ENCODE measurements around the gene UNC119B. TPM values are rescaled to one million over a fixed set of nuclear protein-coding genes. Genes with fewer than 3 reads are reported as not detected.

Gene UNC119B
- total RNA-seq, 1 experiment from 2014 or later = 33.8 TPM

DNA sequence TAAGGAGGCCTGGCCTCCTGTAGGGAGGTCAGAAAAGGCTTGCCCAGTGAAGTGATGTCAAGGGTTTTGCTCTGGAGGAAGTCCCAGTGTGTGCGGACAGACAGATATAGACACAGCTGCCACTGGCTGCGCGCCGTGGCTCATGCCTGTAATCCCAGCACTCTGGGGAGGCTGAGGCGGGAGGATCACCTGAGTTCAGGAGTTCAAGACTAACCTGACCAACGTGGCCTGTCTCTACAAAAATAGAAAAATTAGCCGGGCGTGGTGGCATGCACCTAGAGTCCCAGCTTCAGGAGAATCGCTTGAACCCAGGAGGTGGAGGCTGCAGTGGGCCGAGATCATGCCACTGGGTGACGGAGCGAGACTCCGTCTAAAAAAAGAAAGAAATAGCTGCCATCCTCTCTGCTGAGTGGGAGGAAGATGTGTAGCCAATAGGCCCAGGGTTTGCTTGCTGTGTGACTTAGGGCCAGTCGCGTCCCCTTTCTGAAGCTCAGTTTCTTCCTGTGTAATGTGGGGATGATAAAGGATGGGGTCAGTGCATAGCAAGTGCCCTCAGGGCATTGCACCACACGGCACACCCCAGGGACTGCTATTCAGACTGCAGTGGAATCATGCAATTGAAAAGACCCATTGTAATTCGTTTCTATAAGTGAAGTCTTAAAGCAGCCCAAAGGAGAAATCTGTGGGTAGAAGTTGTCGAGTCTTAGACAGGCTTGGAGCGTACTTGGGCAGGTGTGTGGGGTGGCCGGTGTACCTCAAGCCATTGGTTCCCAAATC, 42.0 kb upstream of the UNC119B start:
- Histone ChIP-seq H4K20me1 (ENCODE audit: insufficient read depth) (no peaks in the 10 kb centered on the region), H3K4me2 (ENCODE audit: low read length) (no peak overlapping the region), H3K79me2 (ENCODE audit: insufficient read depth, low read length) (no peaks in the 10 kb centered on the region), H3K9me2 (ENCODE audit: insufficient read depth) (no peaks in the 10 kb centered on the region), H3K9me3 (ENCODE audit: control insufficient read depth in 1 of 2, insufficient read depth in 1 of 2, low read depth in 1 of 2, low read length in 2 of 2) (no peaks in the 10 kb centered on the region), H3K27me3 (ENCODE audit: insufficient read depth, low read length) (no peaks in the 10 kb centered on the region), H3K4me1 (ENCODE audit: control insufficient read depth in 1 of 2, insufficient read depth in 2 of 2, low read length in 2 of 2) (peaks cover 3 to 25% of the 10 kb centered on the region in 2 experiments; a peak in 3 of 4 replicates), H2AFZ (ENCODE audit: low read depth, low read length, poor library complexity, severe bottlenecking) (no peak overlapping the region), H3K9ac (ENCODE audit: low read length) (no peak overlapping the region), H3K27ac (ENCODE audit: low read depth, low read length) (no peak overlapping the region), H3K36me3 (ENCODE audit: control insufficient read depth in 1 of 2, insufficient read depth in 2 of 2, low read length in 2 of 2) (no peaks in the 10 kb centered on the region), H3K4me3 (replicated peaks in 1 of 2; ENCODE audit: low read depth in 1 of 2, low read length in 2 of 2) (no peak overlapping the region)
- ChIA-PET POLR2A (no interaction called here), RAD21 (ENCODE audit: low non-redundant PET in 1 of 2, low total read pairs in 2 of 2, uncharacterized antibody in 2 of 2, unreplicated experiment in 2 of 2) (no interaction called here), CTCF (interaction anchor here (1.3 kb wide), 1 partner anchor 19 kb away, joined by 4 read pairs; no protein-coding TSS in a partner anchor)
- no peak for TF ChIP-seq TCF7L2 (IDR thresholded peaks at IDR 0.05; ENCODE audit: borderline replicate concordance, extremely low read depth, insufficient read depth, insufficient read length)
- no peak for TF ChIP-seq ELF1 (IDR thresholded peaks at IDR 0.05; ENCODE audit: borderline replicate concordance, low read depth)
- no peak for TF ChIP-seq REST (IDR thresholded peaks at IDR 0.05; ENCODE audit: low read depth)
- no peak for TF ChIP-seq POLR2A (IDR thresholded peaks at IDR 0.05; ENCODE audit: borderline replicate concordance, extremely low read depth, insufficient read depth, insufficient read length)
- TF ChIP-seq CBX3 (IDR thresholded peaks at IDR 0.05; ENCODE audit: low read depth) = no peak
- TF ChIP-seq MAX (IDR thresholded peaks at IDR 0.05) = no peak
- TF ChIP-seq YY1 (IDR thresholded peaks at IDR 0.05; ENCODE audit: extremely low read depth, insufficient replicate concordance, low read depth, low read length) = no peak
- TF ChIP-seq SP1 (IDR thresholded peaks at IDR 0.05; ENCODE audit: low read depth) = no peak
- TF ChIP-seq CTCF (IDR thresholded peaks at IDR 0.05 in 2 of 3, conservative IDR thresholded peaks at IDR 0.05 in 1 of 3; ENCODE audit: borderline replicate concordance in 1 of 3, insufficient read depth in 1 of 3, low read depth in 2 of 3, low read length in 2 of 3) = no peak
- no peak for TF ChIP-seq FOSL1 (IDR thresholded peaks at IDR 0.05; ENCODE audit: low read depth)
- TF ChIP-seq POLR2AphosphoS5 (IDR thresholded peaks at IDR 0.05; ENCODE audit: low read depth, low read length) = no peak
- no peak for TF ChIP-seq RAD21 (IDR thresholded peaks at IDR 0.05; ENCODE audit: low read depth)
- no peak for TF ChIP-seq ZFX (IDR thresholded peaks at IDR 0.05)
- no peak for TF ChIP-seq CEBPB (IDR thresholded peaks at IDR 0.05; ENCODE audit: low read depth)
- no peak for TF ChIP-seq EZH2phosphoT487 (IDR thresholded peaks at IDR 0.05; ENCODE audit: borderline replicate concordance)
- intact Hi-C loops (cut with micrococcal nuclease) = no loop called here
- DNase-seq (ENCODE audit: low read depth, low spot score) (no peak), ATAC-seq (no peak)
- BruUV-seq (replicated peaks) = no TSS peak

All from HCT116 (cell line).